SK-N-SH (cell line): ENCODE results near the gene CD101. TPM values are rescaled to one million over a fixed set of nuclear protein-coding genes. Genes with fewer than 3 reads are reported as not detected.

Experiments
- CTCF ChIA-PET: fragments of 300-600, 350-600 bp; formaldehyde crosslinking; extraction: SDS; loops from one replicate; lab custom pipeline; 2021; lab: Yijun Ruan, JAX
- POLR2A ChIA-PET: fragments of 350-600 bp; sonication (Branson Sonifier 250); formaldehyde crosslinking; extraction: SDS; loops from one replicate; lab custom pipeline; 2020; ENCODE audit warnings: antibody characterized with exemption, inconsistent platforms; lab: Yijun Ruan, JAX
- DNase-seq: peaks from one replicate; pipeline ENCODE4 v3.0.0; 2012
- H2AFZ ChIP-seq: fragments of 200-600 bp; sonication (generic); 2 replicates; pipeline ENCODE4 v1.8.1; 2016; ENCODE audit warnings: antibody characterized with exemption, mild to moderate bottlenecking, low read depth
- H3F3A ChIP-seq: fragments of 200-600 bp; sonication (generic); replicated peaks from 2 replicates; pipeline ENCODE3; 2016; ENCODE audit warnings: antibody characterized with exemption, mild to moderate bottlenecking; ENCODE audit not compliant: insufficient read depth
- H3K27ac ChIP-seq, 2 experiments: fragments of 200-500 bp in 1 of 2; fragments of 200-600 bp in 1 of 2; sonication (Bioruptor generic) in 1 of 2; sonication (generic), shearing (Covaris generic) in 1 of 2; 2 replicates each; pipeline versions ENCODE4 v1.5.1 to v1.6.1; 2014 to 2016; ENCODE audit warnings: low read depth in 2 of 2, inconsistent platforms in 1 of 2, low read length in 1 of 2, mild to moderate bottlenecking in 1 of 2, mixed read lengths in 1 of 2
- H3K27me3 ChIP-seq: fragments of 200-600 bp; sonication (generic), shearing (Covaris generic); 2 replicates; pipeline ENCODE4 v1.6.1; 2016; ENCODE audit warnings: mixed run types; ENCODE audit not compliant: insufficient read depth
- H3K36me3 ChIP-seq, 2 experiments: fragments of 200-500 bp in 1 of 2; fragments of 200-600 bp in 1 of 2; sonication (Bioruptor generic) in 1 of 2; sonication (generic) in 1 of 2; replicated peaks in 1 of 2; 2 replicates each; pipeline versions ENCODE3 to v1.5.1; 2014 to 2016; ENCODE audit warnings: low read length in 1 of 2, mild to moderate bottlenecking in 1 of 2; ENCODE audit not compliant: insufficient read depth in 2 of 2, control insufficient read depth in 1 of 2
- H3K4me1 ChIP-seq, 2 experiments: fragments of 200-500 bp in 1 of 2; fragments of 200-600 bp in 1 of 2; sonication (Bioruptor generic) in 1 of 2; sonication (generic), shearing (Covaris generic) in 1 of 2; 2 replicates each; pipeline versions ENCODE4 v1.5.1 to v1.6.1; 2014 to 2016; ENCODE audit warnings: low read depth in 1 of 2, low read length in 1 of 2, mixed run types in 1 of 2; ENCODE audit not compliant: insufficient read depth in 2 of 2, control insufficient read depth in 1 of 2
- H3K4me2 ChIP-seq: fragments of 200-600 bp; sonication (generic), shearing (Covaris generic); 2 replicates; pipeline ENCODE4 v1.6.1; 2017; ENCODE audit warnings: mixed run types
- H3K4me3 ChIP-seq, 2 experiments: fragments of 200-500 bp in 1 of 2; fragments of 200-600 bp in 1 of 2; sonication (Bioruptor generic) in 1 of 2; sonication (generic), shearing (Covaris generic) in 1 of 2; 2 replicates each; pipeline versions ENCODE4 v1.5.1 to v1.8.1; 2014 to 2016; ENCODE audit warnings: low read depth in 2 of 2, inconsistent platforms in 1 of 2, low read length in 1 of 2, mild to moderate bottlenecking in 1 of 2, mixed read lengths in 1 of 2, moderate library complexity in 1 of 2
- H3K79me2 ChIP-seq: fragments of 200-600 bp; sonication (generic); 2 replicates; pipeline ENCODE4 v1.8.1; 2017; ENCODE audit warnings: mild to moderate bottlenecking; ENCODE audit not compliant: insufficient read depth
- H3K9ac ChIP-seq: fragments of 200-600 bp; sonication (generic); 2 replicates; pipeline ENCODE4 v1.6.1; 2017; ENCODE audit warnings: mixed run types
- H3K9me2 ChIP-seq: fragments of 200-600 bp; sonication (generic); 2 replicates; pipeline ENCODE4 v1.6.1; 2017; ENCODE audit warnings: mixed run types
- H3K9me3 ChIP-seq: fragments of 200-600 bp; sonication (generic); 2 replicates; pipeline ENCODE4 v1.6.1; 2017; ENCODE audit warnings: mixed run types, mild to moderate bottlenecking, moderate library complexity
- H4K20me1 ChIP-seq: fragments of 200-600 bp; sonication (generic); 2 replicates; pipeline ENCODE4 v1.6.1; 2017; ENCODE audit warnings: mild to moderate bottlenecking, mixed run types; ENCODE audit not compliant: insufficient read depth
- ELF1 ChIP-seq: IDR thresholded peaks from 2 replicates; pipeline ENCODE4 v1.4.0; 2012
- EZH2phosphoT487 ChIP-seq: fragments of 200-600 bp; sonication (generic); IDR thresholded peaks from 2 replicates; pipeline ENCODE4 v1.6.1; 2017; ENCODE audit warnings: low read depth, mixed run types, mild to moderate bottlenecking, antibody characterized with exemption, moderate library complexity, borderline replicate concordance
- FOSL2 ChIP-seq: IDR thresholded peaks from 2 replicates; pipeline ENCODE4 v1.4.0; 2012; ENCODE audit warnings: low read depth, mild to moderate bottlenecking, moderate library complexity, borderline replicate concordance
- FOXJ3 ChIP-seq: sonication (generic); formaldehyde crosslinking; IDR thresholded peaks from 2 replicates; pipeline ENCODE4 v1.5.1; 2020; ENCODE audit warnings: mild to moderate bottlenecking, missing genetic modification reagents
- GATA2 ChIP-seq: sonication (generic); formaldehyde crosslinking; IDR thresholded peaks from 2 replicates; pipeline ENCODE4 v1.5.0; 2020; ENCODE audit warnings: mild to moderate bottlenecking, missing genetic modification reagents
- MEF2A ChIP-seq: IDR thresholded peaks from 2 replicates; pipeline ENCODE4 v1.4.0; 2012; ENCODE audit warnings: low read depth, borderline replicate concordance
- NFIC ChIP-seq: IDR thresholded peaks from 2 replicates; pipeline ENCODE4 v1.4.0; 2012; ENCODE audit warnings: borderline replicate concordance
- RAD21 ChIP-seq: IDR thresholded peaks from 2 replicates; pipeline ENCODE4 v1.6.1; 2012; ENCODE audit warnings: mild to moderate bottlenecking, low read length
- RCOR1 ChIP-seq: fragments of 150-350 bp; IDR thresholded peaks from 2 replicates; pipeline ENCODE4 v1.6.1; 2017; ENCODE audit warnings: antibody characterized with exemption, low read length
- SIN3A ChIP-seq: IDR thresholded peaks from 2 replicates; pipeline ENCODE4 v1.6.1; 2012; ENCODE audit warnings: low read depth, mild to moderate bottlenecking, low read length, moderate library complexity, borderline replicate concordance
- TAF1 ChIP-seq: IDR thresholded peaks from 2 replicates; pipeline ENCODE4 v1.6.1; 2012; ENCODE audit warnings: low read depth, mild to moderate bottlenecking, low read length, moderate library complexity, borderline replicate concordance
- TEAD4 ChIP-seq: IDR thresholded peaks from 2 replicates; pipeline ENCODE4 v1.4.0; 2012; ENCODE audit warnings: mild to moderate bottlenecking, borderline replicate concordance; ENCODE audit not compliant: insufficient read depth
- WGBS: methylation state at CpG from one replicate; pipeline ENCODE4 v1.1.6; 2017; ENCODE audit warnings: low lambda C conversion rate; 5-methylcytosine and 5-hydroxymethylcytosine counted together
- polyA plus RNA-seq, 3 experiments: library from polyadenylated mRNA; depleted of rRNA; stranded (reverse); fragments of >200 nt; gene quantifications; 2 replicates each; pipeline ENCODE4 v1.2.3, GENCODE V29; 2012
- TF ChIP-seq, protein P1 (sequence below): IDR thresholded peaks from 2 replicates; pipeline ENCODE4 v1.4.0; 2012; ENCODE audit warnings: low read depth, borderline replicate concordance
- TF ChIP-seq, protein P2 (sequence below): IDR thresholded peaks from 2 replicates; pipeline ENCODE4; 2012
- TF ChIP-seq, protein P3 (sequence below): fragments of 150-350 bp; IDR thresholded peaks from 2 replicates; pipeline ENCODE4 v1.6.1; 2017; ENCODE audit warnings: antibody characterized with exemption, low read length, low read depth, borderline replicate concordance
- TF ChIP-seq, protein P4 (sequence below): fragments of 200-600 bp; sonication (generic); IDR thresholded peaks from 2 replicates; pipeline ENCODE4 v1.6.1; 2017; ENCODE audit warnings: antibody characterized with exemption, mild to moderate bottlenecking, moderate library complexity
- TF ChIP-seq, protein P5 (sequence below): IDR thresholded peaks from 2 replicates; pipeline ENCODE4 v1.6.1; 2012; ENCODE audit warnings: mild to moderate bottlenecking, low read depth, low read length, moderate library complexity

The CD101 gene
- polyA plus RNA-seq, 1 of the 3 experiments (the other 2 are of a cell fraction) = 0.16 TPM

DNA sequence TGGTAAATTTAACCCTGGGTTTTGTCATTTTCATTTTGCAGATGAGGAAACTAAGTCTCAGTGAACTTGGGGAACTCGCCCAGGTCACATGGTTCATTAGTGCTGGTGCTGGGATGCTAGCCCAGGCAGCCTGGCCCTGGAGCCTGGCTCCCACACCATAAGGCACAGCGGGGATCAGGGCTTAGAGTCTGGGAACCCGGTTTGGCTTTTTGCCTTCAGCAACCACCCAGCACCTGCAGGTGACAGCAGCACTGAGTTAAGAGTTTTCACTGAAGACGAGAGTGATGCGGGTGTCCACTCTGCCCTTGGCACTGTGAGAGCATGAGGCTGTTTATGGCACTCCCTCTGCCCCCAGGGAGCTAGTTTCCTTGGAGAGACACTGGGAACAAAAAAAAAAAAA is 18.4 kb upstream of the CD101 start:
- Histone ChIP-seq H3K4me2 (no peak overlapping the region), H3K27me3 (no peaks in the 10 kb centered on the region), H3K9me3 (no peaks in the 10 kb centered on the region), H3K9ac (no peak overlapping the region), H2AFZ (no peak overlapping the region), H3F3A (no peaks in the 10 kb centered on the region), H3K9me2 (no peaks in the 10 kb centered on the region), H3K36me3 (no peaks in the 10 kb centered on the region), H3K27ac (no peak overlapping the region), H3K4me3 (no peak overlapping the region), H4K20me1 (no peaks in the 10 kb centered on the region), H3K79me2 (no peaks in the 10 kb centered on the region), H3K4me1 (no peaks in the 10 kb centered on the region; a peak in 1 of 4 replicates)
- 83% methylated on average over 5 of the region's 5 CpGs for WGBS
- no peak for TF ChIP-seq ELF1
- no peak for TF ChIP-seq TAF1
- TF ChIP-seq, protein P1, sequence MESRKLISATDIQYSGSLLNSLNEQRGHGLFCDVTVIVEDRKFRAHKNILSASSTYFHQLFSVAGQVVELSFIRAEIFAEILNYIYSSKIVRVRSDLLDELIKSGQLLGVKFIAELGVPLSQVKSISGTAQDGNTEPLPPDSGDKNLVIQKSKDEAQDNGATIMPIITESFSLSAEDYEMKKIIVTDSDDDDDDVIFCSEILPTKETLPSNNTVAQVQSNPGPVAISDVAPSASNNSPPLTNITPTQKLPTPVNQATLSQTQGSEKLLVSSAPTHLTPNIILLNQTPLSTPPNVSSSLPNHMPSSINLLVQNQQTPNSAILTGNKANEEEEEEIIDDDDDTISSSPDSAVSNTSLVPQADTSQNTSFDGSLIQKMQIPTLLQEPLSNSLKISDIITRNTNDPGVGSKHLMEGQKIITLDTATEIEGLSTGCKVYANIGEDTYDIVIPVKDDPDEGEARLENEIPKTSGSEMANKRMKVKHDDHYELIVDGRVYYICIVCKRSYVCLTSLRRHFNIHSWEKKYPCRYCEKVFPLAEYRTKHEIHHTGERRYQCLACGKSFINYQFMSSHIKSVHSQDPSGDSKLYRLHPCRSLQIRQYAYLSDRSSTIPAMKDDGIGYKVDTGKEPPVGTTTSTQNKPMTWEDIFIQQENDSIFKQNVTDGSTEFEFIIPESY = no peak
- no peak for TF ChIP-seq FOXJ3 (CRISPR knock-in tag)
- TF ChIP-seq, protein P2, sequence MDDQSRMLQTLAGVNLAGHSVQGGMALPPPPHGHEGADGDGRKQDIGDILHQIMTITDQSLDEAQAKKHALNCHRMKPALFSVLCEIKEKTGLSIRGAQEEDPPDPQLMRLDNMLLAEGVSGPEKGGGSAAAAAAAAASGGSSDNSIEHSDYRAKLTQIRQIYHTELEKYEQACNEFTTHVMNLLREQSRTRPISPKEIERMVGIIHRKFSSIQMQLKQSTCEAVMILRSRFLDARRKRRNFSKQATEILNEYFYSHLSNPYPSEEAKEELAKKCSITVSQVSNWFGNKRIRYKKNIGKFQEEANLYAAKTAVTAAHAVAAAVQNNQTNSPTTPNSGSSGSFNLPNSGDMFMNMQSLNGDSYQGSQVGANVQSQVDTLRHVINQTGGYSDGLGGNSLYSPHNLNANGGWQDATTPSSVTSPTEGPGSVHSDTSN = no peak
- no peak for TF ChIP-seq MEF2A
- TF ChIP-seq FOSL2 = no peak
- TF ChIP-seq RCOR1 = no peak
- TF ChIP-seq, protein P3, sequence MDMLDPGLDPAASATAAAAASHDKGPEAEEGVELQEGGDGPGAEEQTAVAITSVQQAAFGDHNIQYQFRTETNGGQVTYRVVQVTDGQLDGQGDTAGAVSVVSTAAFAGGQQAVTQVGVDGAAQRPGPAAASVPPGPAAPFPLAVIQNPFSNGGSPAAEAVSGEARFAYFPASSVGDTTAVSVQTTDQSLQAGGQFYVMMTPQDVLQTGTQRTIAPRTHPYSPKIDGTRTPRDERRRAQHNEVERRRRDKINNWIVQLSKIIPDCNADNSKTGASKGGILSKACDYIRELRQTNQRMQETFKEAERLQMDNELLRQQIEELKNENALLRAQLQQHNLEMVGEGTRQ = no peak
- no peak for TF ChIP-seq NFIC
- no peak for TF ChIP-seq TEAD4
- TF ChIP-seq EZH2phosphoT487 = no peak
- TF ChIP-seq SIN3A = no peak
- CTCF ChIA-PET = interaction anchor here (1.2 kb wide), 1 partner anchor 17 kb away, joined by 3 read pairs; no protein-coding TSS in a partner anchor
- POLR2A ChIA-PET = no interaction called here
- DNase-seq = no peak

DNA sequence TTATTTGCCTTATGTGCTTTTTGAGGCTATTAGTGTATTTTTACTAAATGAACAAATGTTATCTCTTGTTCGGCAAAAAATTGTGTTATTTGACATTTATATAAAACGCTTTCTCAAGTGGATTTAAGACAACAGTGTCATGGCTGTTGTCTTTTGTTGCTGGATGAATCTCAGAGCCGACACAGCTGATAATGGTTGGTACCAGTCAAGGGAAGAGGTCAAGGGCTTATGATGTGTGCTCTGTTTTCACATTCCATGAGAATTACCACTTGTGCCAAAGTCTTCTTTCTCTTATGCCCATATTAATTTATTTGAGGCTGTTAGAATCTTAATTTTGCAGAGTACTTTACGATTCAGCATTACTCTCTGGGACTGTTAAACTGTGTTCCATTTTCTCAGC is 17.9 kb upstream of the CD101 start:
- H3F3A ChIP-seq = no peaks in the 10 kb centered on the region
- H3K4me2 ChIP-seq = no peak overlapping the region
- H3K9ac ChIP-seq = no peak overlapping the region
- H3K79me2 ChIP-seq = no peaks in the 10 kb centered on the region
- H3K4me3 ChIP-seq = no peak overlapping the region
- no peaks in the 10 kb centered on the region for H3K9me3 ChIP-seq
- ChIA-PET CTCF (interaction anchor here (0.7 to 1.2 kb wide), 2 partner anchors 13 to 17 kb away, joined by 3 read pairs; no protein-coding TSS in a partner anchor), POLR2A (no interaction called here)
- H3K27me3 ChIP-seq = no peaks in the 10 kb centered on the region
- no peaks in the 10 kb centered on the region for H4K20me1 ChIP-seq
- no peaks in the 10 kb centered on the region; a peak in 1 of 4 replicates for H3K4me1 ChIP-seq
- H3K27ac ChIP-seq = no peak overlapping the region
- WGBS = 78% methylated on average over 4 of the region's 4 CpGs
- no peaks in the 10 kb centered on the region for H3K36me3 ChIP-seq
- no peak for DNase-seq
- H3K9me2 ChIP-seq = no peaks in the 10 kb centered on the region
- no peak overlapping the region for H2AFZ ChIP-seq
- TF ChIP-seq EZH2phosphoT487 (no peak), TAF1 (no peak), GATA2 (CRISPR knock-in tag) (no peak), RAD21 (no peak)
- TF ChIP-seq, protein P4, sequence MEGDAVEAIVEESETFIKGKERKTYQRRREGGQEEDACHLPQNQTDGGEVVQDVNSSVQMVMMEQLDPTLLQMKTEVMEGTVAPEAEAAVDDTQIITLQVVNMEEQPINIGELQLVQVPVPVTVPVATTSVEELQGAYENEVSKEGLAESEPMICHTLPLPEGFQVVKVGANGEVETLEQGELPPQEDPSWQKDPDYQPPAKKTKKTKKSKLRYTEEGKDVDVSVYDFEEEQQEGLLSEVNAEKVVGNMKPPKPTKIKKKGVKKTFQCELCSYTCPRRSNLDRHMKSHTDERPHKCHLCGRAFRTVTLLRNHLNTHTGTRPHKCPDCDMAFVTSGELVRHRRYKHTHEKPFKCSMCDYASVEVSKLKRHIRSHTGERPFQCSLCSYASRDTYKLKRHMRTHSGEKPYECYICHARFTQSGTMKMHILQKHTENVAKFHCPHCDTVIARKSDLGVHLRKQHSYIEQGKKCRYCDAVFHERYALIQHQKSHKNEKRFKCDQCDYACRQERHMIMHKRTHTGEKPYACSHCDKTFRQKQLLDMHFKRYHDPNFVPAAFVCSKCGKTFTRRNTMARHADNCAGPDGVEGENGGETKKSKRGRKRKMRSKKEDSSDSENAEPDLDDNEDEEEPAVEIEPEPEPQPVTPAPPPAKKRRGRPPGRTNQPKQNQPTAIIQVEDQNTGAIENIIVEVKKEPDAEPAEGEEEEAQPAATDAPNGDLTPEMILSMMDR = no peak
- TF ChIP-seq, protein P5, sequence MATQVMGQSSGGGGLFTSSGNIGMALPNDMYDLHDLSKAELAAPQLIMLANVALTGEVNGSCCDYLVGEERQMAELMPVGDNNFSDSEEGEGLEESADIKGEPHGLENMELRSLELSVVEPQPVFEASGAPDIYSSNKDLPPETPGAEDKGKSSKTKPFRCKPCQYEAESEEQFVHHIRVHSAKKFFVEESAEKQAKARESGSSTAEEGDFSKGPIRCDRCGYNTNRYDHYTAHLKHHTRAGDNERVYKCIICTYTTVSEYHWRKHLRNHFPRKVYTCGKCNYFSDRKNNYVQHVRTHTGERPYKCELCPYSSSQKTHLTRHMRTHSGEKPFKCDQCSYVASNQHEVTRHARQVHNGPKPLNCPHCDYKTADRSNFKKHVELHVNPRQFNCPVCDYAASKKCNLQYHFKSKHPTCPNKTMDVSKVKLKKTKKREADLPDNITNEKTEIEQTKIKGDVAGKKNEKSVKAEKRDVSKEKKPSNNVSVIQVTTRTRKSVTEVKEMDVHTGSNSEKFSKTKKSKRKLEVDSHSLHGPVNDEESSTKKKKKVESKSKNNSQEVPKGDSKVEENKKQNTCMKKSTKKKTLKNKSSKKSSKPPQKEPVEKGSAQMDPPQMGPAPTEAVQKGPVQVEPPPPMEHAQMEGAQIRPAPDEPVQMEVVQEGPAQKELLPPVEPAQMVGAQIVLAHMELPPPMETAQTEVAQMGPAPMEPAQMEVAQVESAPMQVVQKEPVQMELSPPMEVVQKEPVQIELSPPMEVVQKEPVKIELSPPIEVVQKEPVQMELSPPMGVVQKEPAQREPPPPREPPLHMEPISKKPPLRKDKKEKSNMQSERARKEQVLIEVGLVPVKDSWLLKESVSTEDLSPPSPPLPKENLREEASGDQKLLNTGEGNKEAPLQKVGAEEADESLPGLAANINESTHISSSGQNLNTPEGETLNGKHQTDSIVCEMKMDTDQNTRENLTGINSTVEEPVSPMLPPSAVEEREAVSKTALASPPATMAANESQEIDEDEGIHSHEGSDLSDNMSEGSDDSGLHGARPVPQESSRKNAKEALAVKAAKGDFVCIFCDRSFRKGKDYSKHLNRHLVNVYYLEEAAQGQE = no peak
- TF ChIP-seq, protein P3 = no peak
